ENCODE data around the gene P2RY12.

The P2RY12 gene

DNA sequence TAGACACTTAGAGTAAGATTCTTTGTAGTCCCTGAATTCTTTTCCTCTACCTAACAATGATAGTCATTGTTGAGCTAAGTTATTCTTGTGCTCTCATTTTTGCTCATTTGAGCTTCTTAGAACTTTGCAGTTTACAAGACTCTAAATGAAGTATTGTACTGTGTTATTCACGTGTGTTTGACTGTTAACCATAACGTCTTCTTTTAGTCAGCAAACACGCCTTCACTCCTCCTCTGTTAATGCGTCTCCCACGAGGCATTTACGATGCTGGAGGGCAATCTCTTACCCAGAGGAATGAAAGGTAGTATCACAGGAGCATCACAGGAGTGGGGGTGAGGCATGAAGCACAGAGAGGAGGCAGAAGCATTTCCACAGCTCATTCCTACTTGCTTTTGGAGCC is 91.4 kb downstream of the P2RY12 start:
- no peak for TF ChIP-seq CTCF (IDR thresholded peaks at IDR 0.05)

DNA sequence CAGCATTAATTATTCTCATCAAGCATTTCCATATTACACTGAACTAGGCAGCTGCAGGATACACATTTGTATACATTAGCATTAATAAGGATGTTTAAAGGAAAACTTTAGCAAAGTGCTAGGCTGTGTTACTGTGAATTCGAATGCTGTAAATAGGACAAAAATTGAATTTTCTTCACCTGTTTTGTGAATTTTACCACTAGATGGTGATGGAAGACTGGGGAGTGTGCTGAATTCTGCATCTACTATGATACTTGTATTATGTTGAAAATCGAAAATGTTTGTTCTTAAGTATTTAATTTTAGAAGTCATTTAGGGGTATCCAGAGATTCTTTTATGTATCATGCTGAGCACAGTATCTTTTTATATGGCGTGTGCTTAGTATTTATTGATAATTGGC is 93.9 kb downstream of the P2RY12 start:
- peak; percentile 46 for TF ChIP-seq CTCF (IDR thresholded peaks at IDR 0.05)

GRCh38 chr3:151289445-151289844 is 95.1 kb downstream of the P2RY12 start:
- TF ChIP-seq CTCF (IDR thresholded peaks at IDR 0.05): no peak

All from LNCAP (cell line).